T-helper 17 cell (primary cell): ENCODE results near the gene KRT39. TPM values are rescaled to one million over a fixed set of nuclear protein-coding genes. Genes with fewer than 3 reads are reported as not detected.
"Not testable (repeated sequence)": the region's sequence is repeated elsewhere in the genome, so short reads cannot be mapped to it uniquely, and the experiment has no call there.

Experiments
- ATAC-seq: fragments of 150-1000 bp; cut with Tn5 transposase; 2 replicates; pipeline ENCODE4 v1.10.0; 2021; ENCODE audit warnings: mild to moderate bottlenecking, moderate library complexity
- DNase-seq, 3 donors: peaks; one replicate each; pipeline versions ENCODE4 v3.0.0 to v3.0.0-alpha.2; 2020 to 2021
- H3K9me3 ChIP-seq: one replicate; pipeline ENCODE4 v1.7.0; 2013; ENCODE audit warnings: low read length, mild to moderate bottlenecking; ENCODE audit not compliant: control insufficient read depth, poor library complexity, severe bottlenecking
- H3K27ac Mint-ChIP-seq: one replicate; pipeline ENCODE4 v1.8.0; 2022; ENCODE audit warnings: mild to moderate bottlenecking, moderate library complexity, mixed read lengths
- H3K27me3 Mint-ChIP-seq: one replicate; pipeline ENCODE4 v1.8.0; 2022; ENCODE audit warnings: mixed read lengths
- H3K36me3 Mint-ChIP-seq: one replicate; pipeline ENCODE4 v1.8.0; 2022; ENCODE audit warnings: low read depth, mixed read lengths
- H3K4me1 Mint-ChIP-seq: one replicate; pipeline ENCODE4 v1.8.0; 2022; ENCODE audit warnings: mild to moderate bottlenecking, mixed read lengths
- H3K4me3 Mint-ChIP-seq: one replicate; pipeline ENCODE4 v1.8.0; 2022; ENCODE audit warnings: mild to moderate bottlenecking, moderate library complexity, mixed read lengths
- total RNA-seq, 4 donors: library from RNA in 2 of 4; stranded (reverse) in 2 of 4; gene quantifications; one replicate each; pipeline ENCODE4 v1.2.3 and lab custom pipeline; 2022 to 2026

The KRT39 gene
- not detected for total RNA-seq
- 0 reads per million in 2 donors for total RNA-seq (lab: John Stamatoyannopoulos, UW)

DNA sequence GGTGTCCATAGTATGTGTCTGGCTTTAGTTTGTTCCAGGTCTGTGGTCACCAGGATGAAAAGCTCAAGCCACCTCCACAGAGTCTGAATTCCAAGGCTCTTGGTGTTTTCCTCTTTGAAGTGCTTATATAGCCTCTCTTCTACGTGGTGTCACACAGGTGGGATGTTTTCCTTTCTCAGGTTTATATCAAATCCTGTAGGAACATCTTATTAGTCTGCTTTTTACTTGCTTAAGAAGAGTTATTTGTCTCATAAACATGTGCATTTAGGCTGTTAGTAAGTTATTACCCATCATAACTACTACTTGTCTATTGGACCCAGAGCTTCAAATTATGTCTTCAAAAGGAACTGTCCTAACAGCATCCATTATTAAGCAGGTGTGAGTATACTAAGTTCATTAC is at the start of gene KRT39:
TSS of gene KRT39 (minus strand) at position 101 of the 400 bp plus-strand sequence. CDS start at position 9, 92 bp downstream.
- Mint-ChIP-seq H3K4me1 (no peaks in the 10 kb centered on the region), H3K27me3 (peaks cover 6% of the 10 kb centered on the region), H3K27ac (no peak within 1 kb of the TSS), H3K4me3 (no peak within 1 kb of the TSS), H3K36me3 (no peaks in the 10 kb centered on the region)
- no peak for DNase-seq
- ATAC-seq = no peak
- no peaks in the 10 kb centered on the region for H3K9me3 ChIP-seq

DNA sequence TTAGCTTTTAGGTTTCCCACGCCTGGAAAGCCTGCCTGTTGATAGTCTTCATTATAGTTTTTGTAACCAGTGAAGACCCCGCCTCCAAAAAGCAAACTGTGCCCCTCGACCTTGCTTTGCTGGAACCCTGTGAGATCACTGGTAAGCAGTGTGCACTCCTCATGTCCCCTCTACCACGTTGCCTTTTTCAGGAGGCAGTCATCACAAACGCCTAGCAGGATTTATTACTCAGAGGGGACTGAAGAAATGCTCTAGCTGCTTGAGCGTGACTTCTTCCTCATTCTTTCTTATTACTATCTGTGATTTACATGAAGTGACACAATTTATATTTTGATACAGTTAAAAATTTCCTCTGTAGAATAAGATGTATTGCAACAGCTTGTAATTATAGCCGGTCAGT is 48.7 kb upstream of the KRT39 start:
- H3K27ac Mint-ChIP-seq = no peak overlapping the region
- no peaks in the 10 kb centered on the region for H3K4me1 Mint-ChIP-seq
- H3K9me3 ChIP-seq = no peaks in the 10 kb centered on the region
- DNase-seq = no peak
- no peak overlapping the region for H3K4me3 Mint-ChIP-seq
- peaks cover 28% of the 10 kb centered on the region for H3K27me3 Mint-ChIP-seq
- ATAC-seq = no peak
- H3K36me3 Mint-ChIP-seq = no peaks in the 10 kb centered on the region

- H3K27ac Mint-ChIP-seq = no peak overlapping the region
- H3K27me3 Mint-ChIP-seq = peaks cover 32% of the 10 kb centered on the region
- DNase-seq (no peak), ATAC-seq (no peak)
- H3K4me1 Mint-ChIP-seq = no peaks in the 10 kb centered on the region
- no peak overlapping the region for H3K4me3 Mint-ChIP-seq
- H3K9me3 ChIP-seq = no peaks in the 10 kb centered on the region
- H3K36me3 Mint-ChIP-seq = no peaks in the 10 kb centered on the region
Measured at GRCh38 chr17:41013606-41014005, 46.9 kb upstream of the KRT39 start.

DNA sequence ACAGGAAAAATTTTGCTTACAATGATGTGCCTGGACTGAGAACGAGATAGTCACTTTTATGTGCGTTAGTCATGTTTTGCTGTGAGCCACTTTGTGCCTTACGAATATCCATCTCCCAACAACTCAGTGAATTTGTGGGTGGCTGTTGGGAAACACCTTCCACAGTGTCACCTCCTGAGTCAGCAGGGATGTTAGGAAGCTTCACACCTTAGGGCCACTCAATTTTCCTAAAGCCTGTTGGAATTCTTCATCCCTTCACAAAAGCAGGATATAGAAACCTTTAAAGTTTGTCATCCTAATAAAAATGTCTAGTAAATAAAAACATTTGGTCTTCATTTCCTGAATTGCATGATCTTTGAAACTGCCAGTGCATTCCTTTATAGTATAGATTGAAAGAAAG is 46.4 kb upstream of the KRT39 start:
- no peaks in the 10 kb centered on the region for H3K9me3 ChIP-seq
- H3K27ac Mint-ChIP-seq = no peak overlapping the region
- H3K36me3 Mint-ChIP-seq = no peaks in the 10 kb centered on the region
- H3K4me3 Mint-ChIP-seq = no peak overlapping the region
- H3K27me3 Mint-ChIP-seq = peaks cover 36% of the 10 kb centered on the region
- DNase-seq (no peak), ATAC-seq (no peak)
- no peaks in the 10 kb centered on the region for H3K4me1 Mint-ChIP-seq

DNA sequence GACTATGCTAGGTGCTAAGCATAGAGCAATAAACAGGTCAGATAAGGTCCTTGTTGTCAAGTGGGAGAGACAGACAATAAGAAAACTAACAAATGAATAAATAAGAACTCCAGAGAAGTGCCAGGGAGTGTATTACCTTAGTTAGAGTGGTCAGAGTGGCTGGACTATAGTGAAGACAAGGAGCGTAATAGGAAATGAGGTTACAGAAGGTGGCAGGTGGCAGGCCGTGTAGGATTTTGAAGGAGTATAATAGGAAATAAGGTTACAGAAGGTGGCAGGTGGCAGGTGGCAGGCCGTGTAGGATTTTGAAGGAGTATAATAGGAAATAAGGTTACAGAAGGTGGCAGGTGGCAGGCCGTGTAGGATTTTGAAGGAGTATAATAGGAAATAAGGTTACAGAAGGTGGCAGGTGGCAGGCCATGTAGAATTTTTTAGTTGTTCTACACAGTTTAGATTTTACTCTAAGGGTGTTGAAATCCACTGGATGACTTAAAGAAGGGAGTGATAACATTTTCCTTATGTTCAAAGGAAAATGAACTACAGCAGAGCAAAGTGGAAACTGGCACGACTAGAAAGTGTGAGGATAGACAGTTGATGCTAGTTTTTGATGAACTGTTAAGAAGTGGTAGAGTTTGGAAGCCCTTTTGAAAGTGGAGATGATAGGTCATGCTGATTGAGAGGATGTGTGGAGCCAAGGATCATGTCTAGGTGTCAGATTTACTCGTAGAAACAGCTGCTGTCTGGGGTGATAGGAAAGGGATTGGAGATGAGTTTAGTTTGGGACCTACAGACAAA is 45.8 kb upstream of the KRT39 start:
- ATAC-seq (no peak), DNase-seq (no peak)
- H3K9me3 ChIP-seq = no peaks in the 10 kb centered on the region
- Mint-ChIP-seq H3K36me3 (no peaks in the 10 kb centered on the region), H3K27ac (no peak overlapping the region), H3K4me1 (no peaks in the 10 kb centered on the region), H3K27me3 (peaks cover 32% of the 10 kb centered on the region), H3K4me3 (no peak overlapping the region)

GRCh38 chr17:41010441-41010840 is 43.7 kb upstream of the KRT39 start:
- H3K27me3 Mint-ChIP-seq = peaks cover 17% of the 10 kb centered on the region
- ATAC-seq (no peak), DNase-seq (no peak)
- no peaks in the 10 kb centered on the region for H3K36me3 Mint-ChIP-seq
- no peak overlapping the region for H3K4me3 Mint-ChIP-seq
- H3K9me3 ChIP-seq = no peaks in the 10 kb centered on the region
- no peak overlapping the region for H3K27ac Mint-ChIP-seq
- no peaks in the 10 kb centered on the region for H3K4me1 Mint-ChIP-seq

DNA sequence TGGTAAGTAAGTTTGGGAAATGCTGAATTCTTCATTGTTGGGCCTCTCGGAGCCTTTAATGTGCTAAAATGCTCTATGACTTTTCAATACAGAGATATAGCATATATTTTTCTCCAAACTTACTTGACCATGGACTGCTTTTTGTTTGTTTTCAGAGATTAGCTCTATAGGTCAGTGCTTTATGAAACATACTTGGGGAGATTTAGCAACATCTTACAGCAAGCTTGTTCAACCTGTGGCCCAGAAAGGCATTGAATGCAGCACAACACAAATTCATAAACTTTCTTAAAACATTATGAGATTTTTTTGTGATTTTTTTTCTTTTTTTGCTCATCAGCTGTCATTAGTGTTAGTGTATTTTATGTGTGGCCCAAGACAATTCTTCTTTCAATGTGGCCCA is 43.2 kb upstream of the KRT39 start:
- Mint-ChIP-seq H3K4me1 (no peaks in the 10 kb centered on the region), H3K27ac (no peak overlapping the region), H3K4me3 (no peak overlapping the region), H3K27me3 (peaks cover 12% of the 10 kb centered on the region), H3K36me3 (no peaks in the 10 kb centered on the region)
- DNase-seq (no peak), ATAC-seq (no peak)
- H3K9me3 ChIP-seq = no peaks in the 10 kb centered on the region

- H3K9me3 ChIP-seq = no peaks in the 10 kb centered on the region
- H3K4me1 Mint-ChIP-seq = no peaks in the 10 kb centered on the region
- H3K27me3 Mint-ChIP-seq = peaks cover 11% of the 10 kb centered on the region
- H3K4me3 Mint-ChIP-seq = no peak overlapping the region
- H3K27ac Mint-ChIP-seq = no peak overlapping the region
- ATAC-seq = no peak
- H3K36me3 Mint-ChIP-seq = no peaks in the 10 kb centered on the region
- DNase-seq = no peak
Measured at GRCh38 chr17:41009301-41009760, 42.6 kb upstream of the KRT39 start.

GRCh38 chr17:41008811-41009210 is 42.1 kb upstream of the KRT39 start, which contains the start of gene KRTAP3-1:
TSS of gene KRTAP3-1 (minus strand) at chr17:41009128. CDS start at chr17:41009074, 54 bp downstream.
- H3K36me3 Mint-ChIP-seq = no peaks in the 10 kb centered on the region
- no peaks in the 10 kb centered on the region for H3K9me3 ChIP-seq
- DNase-seq = no peak
- no peak within 1 kb of the TSS for H3K4me3 Mint-ChIP-seq
- H3K27ac Mint-ChIP-seq = peak within 1 kb of the TSS; percentile 61
- ATAC-seq = no peak
- H3K27me3 Mint-ChIP-seq = peaks cover 16% of the 10 kb centered on the region
- H3K4me1 Mint-ChIP-seq = no peaks in the 10 kb centered on the region

DNA sequence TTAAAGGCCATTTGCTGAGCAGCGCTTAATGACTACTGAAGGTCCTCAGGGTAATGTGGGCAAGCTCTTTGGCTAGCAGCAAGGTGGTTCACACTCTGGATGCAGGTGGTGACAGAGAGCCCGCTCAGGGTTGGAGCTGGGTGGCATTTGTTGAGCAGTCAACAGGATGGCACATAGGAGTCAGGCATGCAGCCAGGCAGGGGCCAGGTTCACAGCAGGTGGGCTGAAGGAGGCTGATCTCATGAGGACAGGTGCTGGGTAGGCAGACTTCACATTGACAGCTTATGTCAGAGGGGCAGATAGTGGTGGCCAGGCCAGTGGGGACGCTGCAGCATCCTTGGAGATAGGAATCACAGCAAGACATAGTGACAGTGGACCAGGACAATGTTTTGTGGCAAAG is 37.6 kb upstream of the KRT39 start:
- H3K4me1 Mint-ChIP-seq = no peaks in the 10 kb centered on the region
- H3K27ac Mint-ChIP-seq = no peak overlapping the region
- H3K27me3 Mint-ChIP-seq = peaks cover 45% of the 10 kb centered on the region
- no peak overlapping the region for H3K4me3 Mint-ChIP-seq
- ATAC-seq (no peak), DNase-seq (no peak)
- H3K36me3 Mint-ChIP-seq = no peaks in the 10 kb centered on the region
- no peaks in the 10 kb centered on the region for H3K9me3 ChIP-seq

DNA sequence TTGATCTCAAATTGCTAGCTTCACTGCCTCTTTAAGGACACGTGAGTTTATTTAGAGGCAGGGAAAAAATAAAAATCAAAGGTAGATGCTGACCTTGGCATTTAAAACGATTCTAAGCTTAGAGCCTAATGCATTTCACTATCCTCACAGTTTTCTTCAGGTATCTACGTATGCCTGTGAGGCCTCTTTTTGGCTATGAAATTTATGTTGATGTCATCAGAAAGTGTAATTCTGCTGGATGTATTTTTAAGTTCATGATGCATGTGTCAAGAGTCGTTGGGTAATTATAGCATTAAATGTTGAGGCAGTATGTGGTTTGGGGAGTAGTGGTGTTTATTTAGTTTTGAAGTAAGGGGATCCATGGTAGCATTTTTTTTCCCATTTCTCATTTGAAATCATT is 37.2 kb upstream of the KRT39 start:
- Mint-ChIP-seq H3K27me3 (peaks cover 49% of the 10 kb centered on the region), H3K36me3 (no peaks in the 10 kb centered on the region), H3K4me3 (no peak overlapping the region), H3K4me1 (no peaks in the 10 kb centered on the region), H3K27ac (no peak overlapping the region)
- no peak for DNase-seq
- H3K9me3 ChIP-seq = no peaks in the 10 kb centered on the region
- no peak for ATAC-seq

DNA sequence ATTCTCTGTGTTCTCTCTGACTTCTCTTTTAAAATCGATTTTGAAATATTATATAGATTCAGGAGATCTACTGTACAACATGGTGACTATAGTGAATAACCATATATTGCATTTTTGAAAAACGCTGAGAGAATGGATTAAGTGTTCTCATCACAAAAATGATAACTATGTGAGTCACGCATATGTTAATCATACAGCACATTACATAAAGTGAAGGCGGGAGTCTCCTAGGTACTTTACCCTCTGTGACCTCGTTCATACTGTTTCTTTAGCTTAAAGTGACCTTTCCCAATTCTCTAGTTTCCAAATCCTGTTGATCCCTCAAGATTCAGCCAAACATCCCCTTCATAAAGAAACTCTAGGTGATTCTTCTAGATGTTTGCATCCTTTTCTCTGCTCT is 36.1 kb upstream of the KRT39 start:
- ATAC-seq = no peak
- Mint-ChIP-seq H3K4me1 (no peaks in the 10 kb centered on the region), H3K27me3 (peaks cover 50% of the 10 kb centered on the region), H3K4me3 (no peak overlapping the region), H3K27ac (no peak overlapping the region), H3K36me3 (peaks cover 3% of the 10 kb centered on the region)
- DNase-seq = no peak
- H3K9me3 ChIP-seq = no peaks in the 10 kb centered on the region

GRCh38 chr17:41001795-41002194 is 35.0 kb upstream of the KRT39 start:
- no peaks in the 10 kb centered on the region for H3K9me3 ChIP-seq
- no peak overlapping the region for H3K4me3 Mint-ChIP-seq
- ATAC-seq = no peak
- H3K4me1 Mint-ChIP-seq = no peaks in the 10 kb centered on the region
- no peak for DNase-seq
- H3K27ac Mint-ChIP-seq = no peak overlapping the region
- H3K36me3 Mint-ChIP-seq = peaks cover 8% of the 10 kb centered on the region
- peaks cover 60% of the 10 kb centered on the region for H3K27me3 Mint-ChIP-seq

GRCh38 chr17:40999563-40999962 is 32.8 kb upstream of the KRT39 start, which contains the start of gene KRTAP3-2:
TSS of gene KRTAP3-2 (minus strand) at chr17:40999906. CDS start at chr17:40999853, 53 bp downstream.
- ATAC-seq, H3K4me1 Mint-ChIP-seq, H3K9me3 ChIP-seq, H3K36me3 Mint-ChIP-seq, H3K4me3 Mint-ChIP-seq, H3K27ac Mint-ChIP-seq, DNase-seq: not testable (repeated sequence)
- H3K27me3 Mint-ChIP-seq = peaks cover 70% of the 10 kb centered on the region
